Activated CD8-positive, alpha-beta memory T cell treated with anti-CD3 and anti-CD28 coated beads for 4 hours (primary cell): Measurements from ENCODE around the gene OGFR.
A peak's percentile ranks its signal among the peaks of the same experiment; 100 is the strongest.

Experiments
- DNase-seq, 2 donors: peaks; one replicate each; pipeline ENCODE4 v3.0.0-alpha.2; 2020; ENCODE audit warnings: low read depth in 2 of 2

The OGFR gene

GRCh38 chr20:62784497-62784896, 20.1 kb upstream of the OGFR start:
- no peak for DNase-seq

GRCh38 chr20:62785393-62785792, 19.2 kb upstream of the OGFR start:
- DNase-seq: no peak

- no peak for DNase-seq
Observed at GRCh38 chr20:62786157-62786556, 18.5 kb upstream of the OGFR start.

- DNase-seq: no peak
Observed at GRCh38 chr20:62787321-62787720, 17.3 kb upstream of the OGFR start.

GRCh38 chr20:62787866-62788265, 16.8 kb upstream of the OGFR start:
- DNase-seq: no peak

GRCh38 chr20:62788607-62789006, 16.0 kb upstream of the OGFR start:
- no peak for DNase-seq

GRCh38 chr20:62790075-62790474, 14.6 kb upstream of the OGFR start:
- DNase-seq: no peak

- DNase-seq: peak; percentile 47 to 59
Observed at GRCh38 chr20:62791301-62792181, 13.1 kb upstream of the OGFR start.

- no peak for DNase-seq
Observed at GRCh38 chr20:62792182-62792939, 12.3 kb upstream of the OGFR start.

- no peak for DNase-seq
Observed at GRCh38 chr20:62792940-62793756, 11.5 kb upstream of the OGFR start.

GRCh38 chr20:62793757-62794006, 11.0 kb upstream of the OGFR start:
- DNase-seq: no peak

- peak; percentile 84 to 85 for DNase-seq
Observed at GRCh38 chr20:62794007-62794724, 10.5 kb upstream of the OGFR start.

GRCh38 chr20:62795023-62795761, 9.4 kb upstream of the OGFR start:
- peak; percentile 49 to 50 for DNase-seq

GRCh38 chr20:62796699-62797491, 7.7 kb upstream of the OGFR start:
- DNase-seq: no peak

- DNase-seq: no peak
Observed at GRCh38 chr20:62797671-62798532, 6.7 kb upstream of the OGFR start.

GRCh38 chr20:62799036-62799435, 5.6 kb upstream of the OGFR start:
- DNase-seq: no peak

GRCh38 chr20:62799459-62799858, 5.2 kb upstream of the OGFR start:
- no peak for DNase-seq

GRCh38 chr20:62799873-62800272, 4.8 kb upstream of the OGFR start:
- DNase-seq: no peak
